HEK293T (cell line): ENCODE measurements around the gene DCDC2C.

ENCODE experiments used
- CTCF ChIA-PET: fragments of 350-600 bp; formaldehyde crosslinking; extraction: SDS; loops from one replicate; lab custom pipeline; 2021; ENCODE audit warnings: antibody characterized with exemption, inconsistent platforms; lab: Yijun Ruan, JAX
- POLR2A ChIA-PET: fragments of 350-600 bp; formaldehyde crosslinking; extraction: SDS; loops from one replicate; lab custom pipeline; 2020; ENCODE audit warnings: antibody characterized with exemption, inconsistent platforms; lab: Yijun Ruan, JAX
- DNase-seq: peaks from one replicate; pipeline ENCODE4 v3.0.0; 2012; ENCODE audit warnings: mixed read lengths; ENCODE audit errors: extremely low spot score
- ARNT ChIP-seq: fragments of 450-650 bp; IDR thresholded peaks from 2 replicates; pipeline ENCODE4 v1.6.1; 2017; ENCODE audit warnings: mild to moderate bottlenecking
- CTBP1 ChIP-seq: fragments of 450-650 bp; IDR thresholded peaks from 2 replicates; pipeline ENCODE4 v1.6.1; 2016; ENCODE audit warnings: borderline replicate concordance
- ELF4 ChIP-seq: fragments of 450-650 bp; IDR thresholded peaks from 2 replicates; pipeline ENCODE4 v1.6.1; 2017; ENCODE audit warnings: antibody characterized with exemption
- FOXA1 ChIP-seq: fragments of 450-650 bp; IDR thresholded peaks from 2 replicates; pipeline ENCODE4 v1.6.1; 2016; ENCODE audit warnings: mild to moderate bottlenecking
- FOXK2 ChIP-seq: fragments of 450-650 bp; IDR thresholded peaks from 2 replicates; pipeline ENCODE4 v1.6.1; 2016; ENCODE audit warnings: mild to moderate bottlenecking
- FOXM1 ChIP-seq: fragments of 450-650 bp; IDR thresholded peaks from 2 replicates; pipeline ENCODE4 v1.6.1; 2017; ENCODE audit warnings: mild to moderate bottlenecking, borderline replicate concordance
- HDGF ChIP-seq: fragments of 450-650 bp; IDR thresholded peaks from 2 replicates; pipeline ENCODE4 v1.6.1; 2017; ENCODE audit warnings: antibody characterized with exemption, borderline replicate concordance
- L3MBTL2 ChIP-seq: fragments of 450-650 bp; conservative IDR thresholded peaks from 2 replicates; pipeline ENCODE4 v1.6.1; 2016; ENCODE audit warnings: mild to moderate bottlenecking
- LEF1 ChIP-seq: fragments of 450-650 bp; IDR thresholded peaks from 2 replicates; pipeline ENCODE4 v1.6.1; 2017; ENCODE audit warnings: mild to moderate bottlenecking, borderline replicate concordance
- NFRKB ChIP-seq: fragments of 450-650 bp; IDR thresholded peaks from 2 replicates; pipeline ENCODE4 v1.6.1; 2016; ENCODE audit warnings: mild to moderate bottlenecking, moderate library complexity
- SP1 ChIP-seq: fragments of 450-650 bp; IDR thresholded peaks from 2 replicates; pipeline ENCODE4 v1.6.1; 2017
- SUZ12 ChIP-seq: fragments of 450-650 bp; IDR thresholded peaks from 2 replicates; pipeline ENCODE4 v1.6.1; 2016; ENCODE audit warnings: mild to moderate bottlenecking
- TARDBP ChIP-seq: fragments of 450-650 bp; IDR thresholded peaks from 2 replicates; pipeline ENCODE4 v1.6.1; 2016
- ZNF384 ChIP-seq: fragments of 450-650 bp; IDR thresholded peaks from 2 replicates; pipeline ENCODE4 v1.6.1; 2016
- TF ChIP-seq, protein P1 (sequence below): fragments of 450-650 bp; IDR thresholded peaks from 2 replicates; pipeline ENCODE4 v1.6.1; 2016

DCDC2C gene

DNA sequence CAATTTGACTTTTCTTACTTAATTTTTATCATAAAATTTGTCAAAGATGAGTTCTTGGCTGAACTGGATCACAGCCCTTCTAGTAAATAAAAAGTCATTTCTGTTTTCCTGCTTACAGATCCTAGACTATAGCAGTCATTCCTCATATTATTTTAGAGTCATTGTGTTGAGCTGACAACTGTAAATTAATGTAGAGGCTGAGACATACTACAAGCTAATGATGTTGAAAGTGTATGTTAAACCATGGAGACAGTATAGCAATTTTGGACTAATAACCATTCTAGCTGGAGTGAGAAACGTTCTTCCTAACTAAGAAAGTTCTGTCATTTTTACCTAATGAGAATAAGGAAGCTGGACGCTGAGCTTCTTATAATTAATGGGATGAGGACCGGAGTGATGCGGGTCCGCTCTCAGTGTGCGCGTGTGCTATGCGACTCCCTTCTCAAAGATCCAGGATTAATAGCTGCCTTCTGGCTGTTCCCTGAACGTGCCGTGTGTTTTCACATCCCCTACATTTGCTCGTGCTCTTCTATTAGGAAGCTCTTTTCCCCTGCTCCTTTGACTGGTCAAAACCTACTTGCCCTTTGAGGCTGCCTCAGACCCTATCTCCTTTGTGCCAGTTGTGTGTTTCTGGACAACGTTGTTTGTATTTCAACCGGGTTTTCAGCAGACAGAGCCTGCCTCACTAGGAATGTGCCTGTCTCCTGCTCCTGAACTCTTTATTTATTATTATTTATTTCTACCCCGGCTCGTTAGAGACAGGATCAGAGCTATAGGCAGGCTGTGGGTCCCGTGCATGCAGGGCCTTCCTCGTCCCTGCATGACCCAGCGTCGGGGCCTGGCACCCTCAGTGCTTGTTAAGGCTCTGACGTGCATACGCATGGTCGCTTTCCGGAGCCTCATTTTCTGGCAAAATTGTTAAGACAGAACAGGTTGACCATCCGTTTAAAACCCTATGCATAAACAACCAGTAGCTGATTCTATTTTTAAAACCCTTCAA, 182.6 kb downstream of the DCDC2C start:
- DNase-seq, result no peak
- TF ChIP-seq ELF4, result no peak
- TF ChIP-seq LEF1, result no peak
- TF ChIP-seq NFRKB, result no peak
- TF ChIP-seq FOXA1, result no peak
- no peak for TF ChIP-seq FOXM1
- TF ChIP-seq, protein P1, sequence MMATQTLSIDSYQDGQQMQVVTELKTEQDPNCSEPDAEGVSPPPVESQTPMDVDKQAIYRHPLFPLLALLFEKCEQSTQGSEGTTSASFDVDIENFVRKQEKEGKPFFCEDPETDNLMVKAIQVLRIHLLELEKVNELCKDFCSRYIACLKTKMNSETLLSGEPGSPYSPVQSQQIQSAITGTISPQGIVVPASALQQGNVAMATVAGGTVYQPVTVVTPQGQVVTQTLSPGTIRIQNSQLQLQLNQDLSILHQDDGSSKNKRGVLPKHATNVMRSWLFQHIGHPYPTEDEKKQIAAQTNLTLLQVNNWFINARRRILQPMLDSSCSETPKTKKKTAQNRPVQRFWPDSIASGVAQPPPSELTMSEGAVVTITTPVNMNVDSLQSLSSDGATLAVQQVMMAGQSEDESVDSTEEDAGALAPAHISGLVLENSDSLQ, result no peak
- TF ChIP-seq CTBP1, result no peak
- no peak for TF ChIP-seq ARNT
- TF ChIP-seq TARDBP, result no peak
- TF ChIP-seq SP1, result no peak
- ChIA-PET CTCF (no interaction called here), POLR2A (no interaction called here)

DNA sequence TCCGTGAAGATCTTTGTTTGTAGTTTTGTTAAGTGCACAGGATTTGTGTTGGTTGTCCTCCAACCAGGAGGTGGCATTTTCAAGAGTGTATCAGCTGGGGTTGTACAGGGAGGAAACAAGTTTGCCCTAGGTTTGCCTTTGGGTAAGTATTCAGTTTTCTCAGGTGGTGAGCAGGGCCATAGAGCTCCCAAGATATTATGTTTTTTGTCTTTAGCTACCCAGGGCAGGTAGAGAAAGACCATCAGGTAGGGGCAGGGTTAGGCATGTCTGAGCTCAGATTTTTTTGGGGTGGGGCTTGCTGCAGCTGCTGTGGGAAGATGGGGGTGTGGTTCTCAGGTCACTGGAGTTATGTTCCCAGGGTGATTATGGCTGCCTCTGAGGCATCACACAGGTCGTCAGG, 191.6 kb downstream of the DCDC2C start:
- no peak for DNase-seq
- ChIA-PET POLR2A (no interaction called here), CTCF (no interaction called here)
- TF ChIP-seq L3MBTL2 (no peak), SP1 (no peak), NFRKB (no peak), CTBP1 (no peak), FOXA1 (no peak), TARDBP (no peak), ZNF384 (no peak), FOXM1 (no peak), SUZ12 (no peak), LEF1 (no peak), HDGF (no peak), FOXK2 (no peak)
- TF ChIP-seq, protein P1, result no peak
